HG03159 (cell line): ENCODE results near the gene ENTPD6.

Source experiments
- ATAC-seq: cut with Tn5 transposase; IDR thresholded peaks from one replicate; pipeline ENCODE4 v1.9.1; 2021; ENCODE audit warnings: mild to moderate bottlenecking, moderate library complexity; ENCODE audit not compliant: unreplicated experiment

ENTPD6 gene

DNA sequence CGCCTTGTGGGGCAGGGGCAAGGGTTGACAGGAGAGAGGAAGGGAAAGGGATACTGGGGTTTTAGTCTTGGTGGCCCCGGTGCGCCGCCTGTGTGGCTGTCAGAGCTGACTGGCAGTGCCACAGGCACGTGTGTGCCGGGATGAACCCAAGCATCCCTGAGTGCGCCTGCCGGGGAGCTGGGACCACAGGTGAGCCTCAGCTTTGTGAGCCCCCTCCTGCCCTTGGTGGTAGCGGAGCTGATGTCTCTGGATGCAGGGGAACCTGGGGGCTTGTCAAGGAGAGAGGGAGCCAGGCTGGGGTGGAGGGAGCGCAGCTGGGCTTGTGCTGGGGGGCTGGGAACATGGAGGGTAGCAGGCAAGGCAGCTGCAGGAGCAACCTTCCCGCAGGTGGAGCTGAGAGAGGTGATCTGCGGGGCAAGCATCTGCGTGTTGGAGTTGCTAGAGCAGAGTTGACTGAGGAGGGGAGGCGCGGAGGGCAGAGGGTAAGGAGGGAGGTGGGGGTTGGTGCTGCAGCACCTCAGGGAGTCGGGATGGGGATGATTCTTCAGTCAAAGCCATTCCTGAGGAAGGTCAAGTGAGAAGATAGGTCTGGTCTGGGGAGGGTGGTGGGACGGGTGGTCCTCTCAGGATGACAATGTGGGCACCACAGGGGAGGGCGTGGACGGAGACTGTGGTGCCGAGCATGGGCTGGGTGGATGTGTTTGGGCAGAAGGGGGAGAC is 80.5 kb downstream of the ENTPD6 start:
- no peak for ATAC-seq
